HuH-7.5 (cell line): ENCODE measurements around the gene CR2.
"Not testable (repeated sequence)": the region's sequence is repeated elsewhere in the genome, so short reads cannot be mapped to it uniquely, and the experiment has no call there.

ENCODE experiments used
- DNase-seq: peaks from one replicate; pipeline ENCODE4 v3.0.0; 2011; ENCODE audit warnings: low spot score

Gene CR2

GRCh38 chr1:207453710-207454045, 450 bp upstream of the CR2 start:
- no peak for DNase-seq

DNA sequence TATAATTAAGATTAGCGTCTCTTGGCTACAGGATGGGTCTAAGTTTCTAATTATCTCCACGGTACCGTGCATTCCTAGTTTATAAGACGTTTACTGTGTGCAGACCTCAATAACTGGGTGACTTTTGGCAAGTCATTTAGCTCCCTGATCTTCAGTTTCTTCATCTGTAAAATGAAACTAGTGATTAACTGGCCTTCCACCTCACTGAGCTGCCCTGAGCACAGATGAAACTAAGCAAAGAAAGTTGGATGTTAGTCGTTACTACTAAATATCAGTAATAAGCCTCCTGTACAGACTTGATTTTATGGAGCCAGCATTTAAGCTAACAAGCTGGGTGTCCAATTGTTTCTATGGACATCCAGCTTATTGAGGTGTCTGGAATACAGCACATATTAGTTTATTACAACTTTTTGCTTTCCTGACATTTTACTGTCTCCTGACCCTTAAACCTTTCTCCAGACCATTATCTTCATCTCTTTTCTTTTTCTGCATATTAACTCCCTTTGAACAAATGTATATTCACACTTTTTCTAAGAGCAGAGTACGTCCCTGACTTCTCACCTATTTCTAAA, 1.1 kb downstream of the CR2 start:
- DNase-seq = no peak

DNA sequence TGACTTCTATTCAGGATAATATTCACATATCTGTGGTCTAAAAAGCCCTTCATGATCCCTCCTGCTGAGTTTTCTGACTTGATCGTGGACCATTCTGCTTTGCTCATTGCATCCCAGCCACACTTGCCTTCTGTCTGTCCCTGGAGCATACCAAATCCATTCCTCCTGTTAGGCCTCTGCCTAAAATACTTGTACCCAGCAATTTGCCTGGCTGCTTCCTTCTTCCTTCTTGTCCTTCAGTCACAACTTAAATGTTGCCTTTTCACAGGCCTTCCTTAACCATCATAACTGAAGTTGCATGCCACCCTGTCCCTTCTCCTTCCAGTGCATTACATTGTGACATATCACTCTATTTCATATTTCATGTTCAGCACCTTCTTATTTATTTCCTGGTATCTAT, 4.3 kb downstream of the CR2 start:
- no peak for DNase-seq

GRCh38 chr1:207459008-207459407, 4.9 kb downstream of the CR2 start:
- no peak for DNase-seq

GRCh38 chr1:207461649-207462048, 7.5 kb downstream of the CR2 start:
- DNase-seq = no peak

DNA sequence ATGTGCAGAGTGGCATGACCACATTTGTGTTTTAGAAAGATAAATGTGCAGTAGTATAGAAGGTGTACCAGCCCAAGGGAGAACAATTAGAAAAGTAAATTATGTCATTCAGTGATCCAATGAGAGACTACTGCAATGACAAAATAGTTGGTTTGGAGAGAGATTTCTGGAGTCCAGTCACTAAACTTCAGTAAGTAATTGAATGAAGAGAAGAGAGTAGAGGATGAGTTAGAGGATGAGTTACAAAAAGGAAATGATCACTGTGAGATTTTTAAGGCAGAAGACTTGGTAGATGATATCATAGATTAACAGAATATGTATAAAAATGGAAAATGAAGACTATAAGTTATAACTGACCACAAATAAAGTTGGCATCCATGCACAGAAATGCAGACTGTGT, 8.4 kb downstream of the CR2 start:
- DNase-seq = no peak

- no peak for DNase-seq
Observed at GRCh38 chr1:207463021-207463420, 8.9 kb downstream of the CR2 start.

GRCh38 chr1:207463571-207463970, 9.4 kb downstream of the CR2 start:
- DNase-seq = no peak

DNA sequence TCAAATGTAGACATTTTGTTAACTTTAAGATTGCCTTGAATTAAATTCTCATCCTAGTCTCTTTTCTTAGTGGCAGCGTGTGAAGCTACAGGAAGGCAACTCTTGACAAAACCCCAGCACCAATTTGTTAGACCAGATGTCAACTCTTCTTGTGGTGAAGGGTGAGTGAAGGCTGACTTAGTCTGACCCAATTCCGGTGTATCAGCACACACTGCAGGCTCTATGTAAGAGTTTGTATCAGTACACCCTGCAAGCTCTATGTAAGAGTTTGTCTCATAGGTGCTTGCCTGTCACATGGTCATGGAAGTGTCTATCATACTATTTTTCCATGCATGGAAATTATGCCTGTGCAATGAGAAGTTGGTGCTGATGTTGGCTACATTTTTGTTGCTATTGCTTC, 16.8 kb downstream of the CR2 start:
- no peak for DNase-seq

DNA sequence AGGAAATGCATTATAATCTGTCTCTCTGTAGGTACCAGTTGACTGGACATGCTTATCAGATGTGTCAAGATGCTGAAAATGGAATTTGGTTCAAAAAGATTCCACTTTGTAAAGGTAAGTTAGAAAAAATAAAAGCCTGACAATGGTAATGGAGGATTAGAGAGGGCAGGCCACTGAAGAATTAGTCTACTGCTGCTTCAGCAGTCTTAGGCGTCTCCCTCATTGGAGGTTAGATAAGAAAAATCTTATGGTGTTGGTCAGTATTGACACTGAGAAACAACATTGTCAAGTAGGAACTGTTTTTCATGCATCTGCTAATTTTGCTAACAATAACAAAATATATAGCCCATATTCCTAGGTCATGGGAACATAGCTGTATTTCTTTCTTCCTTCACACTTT, 20.1 kb downstream of the CR2 start:
- no peak for DNase-seq

- DNase-seq = no peak
Observed at GRCh38 chr1:207486198-207486597, 32.1 kb downstream of the CR2 start.

DNA sequence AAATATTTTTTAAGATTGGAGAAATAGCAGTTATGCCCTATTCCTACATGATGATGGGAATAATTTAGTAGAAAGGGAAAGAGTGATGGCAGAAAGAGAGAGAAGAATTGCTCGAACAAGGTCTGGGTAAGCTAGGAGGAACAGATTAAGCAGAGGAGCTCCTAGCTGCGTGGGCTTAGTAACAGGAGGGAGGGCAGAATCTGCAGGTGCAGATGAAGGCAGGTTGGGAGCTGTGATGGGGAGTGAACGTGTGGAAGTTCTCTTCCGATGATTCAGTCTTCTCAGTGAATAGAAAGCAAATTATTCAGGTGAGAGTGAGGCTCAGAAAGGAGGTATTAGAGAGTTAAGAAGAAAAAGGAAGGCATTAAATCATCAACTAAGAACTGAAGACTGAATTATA, 33.5 kb downstream of the CR2 start:
- no peak for DNase-seq

DNA sequence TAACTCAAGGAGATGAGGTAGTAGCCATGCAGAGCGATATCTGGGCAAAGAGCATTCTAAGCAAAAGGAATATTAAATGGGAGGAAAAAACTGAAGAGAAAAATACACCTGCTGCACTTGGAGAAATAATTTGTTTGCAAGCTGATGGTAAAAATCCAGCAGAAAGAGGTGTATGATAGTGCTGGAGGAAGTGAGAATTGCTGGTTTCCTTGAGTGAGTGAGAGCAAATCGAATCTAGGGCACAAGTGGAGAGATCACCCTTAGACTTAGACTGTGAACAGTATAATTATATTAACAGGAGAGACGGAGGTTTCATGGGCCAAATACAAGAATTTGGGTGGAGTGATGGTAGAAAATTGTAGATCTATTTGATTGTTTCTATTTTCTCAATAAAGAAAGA, 39.1 kb downstream of the CR2 start:
- DNase-seq = no peak

DNA sequence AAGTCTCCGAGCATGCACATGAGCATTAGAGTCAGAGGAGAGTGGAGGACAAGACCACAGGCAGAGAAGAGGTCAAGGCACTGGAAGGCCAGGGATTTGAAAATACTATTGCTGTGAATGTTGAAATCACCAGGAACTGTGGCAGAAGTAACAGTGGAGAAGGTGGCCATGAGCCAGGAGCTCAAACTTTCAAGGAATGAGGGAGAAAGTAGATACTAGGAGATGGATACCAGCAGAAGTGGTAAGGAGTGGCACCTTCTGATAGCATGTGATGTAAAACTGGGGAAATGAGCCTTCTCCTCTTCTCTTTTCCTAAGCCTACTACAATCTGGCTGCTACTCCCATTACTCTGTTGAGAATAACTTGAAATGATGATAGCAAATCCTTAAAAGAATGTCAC, 40.0 kb downstream of the CR2 start:
- DNase-seq = no peak

- not testable (repeated sequence) for DNase-seq
Observed at GRCh38 chr1:207495281-207495680, 41.2 kb downstream of the CR2 start.

DNA sequence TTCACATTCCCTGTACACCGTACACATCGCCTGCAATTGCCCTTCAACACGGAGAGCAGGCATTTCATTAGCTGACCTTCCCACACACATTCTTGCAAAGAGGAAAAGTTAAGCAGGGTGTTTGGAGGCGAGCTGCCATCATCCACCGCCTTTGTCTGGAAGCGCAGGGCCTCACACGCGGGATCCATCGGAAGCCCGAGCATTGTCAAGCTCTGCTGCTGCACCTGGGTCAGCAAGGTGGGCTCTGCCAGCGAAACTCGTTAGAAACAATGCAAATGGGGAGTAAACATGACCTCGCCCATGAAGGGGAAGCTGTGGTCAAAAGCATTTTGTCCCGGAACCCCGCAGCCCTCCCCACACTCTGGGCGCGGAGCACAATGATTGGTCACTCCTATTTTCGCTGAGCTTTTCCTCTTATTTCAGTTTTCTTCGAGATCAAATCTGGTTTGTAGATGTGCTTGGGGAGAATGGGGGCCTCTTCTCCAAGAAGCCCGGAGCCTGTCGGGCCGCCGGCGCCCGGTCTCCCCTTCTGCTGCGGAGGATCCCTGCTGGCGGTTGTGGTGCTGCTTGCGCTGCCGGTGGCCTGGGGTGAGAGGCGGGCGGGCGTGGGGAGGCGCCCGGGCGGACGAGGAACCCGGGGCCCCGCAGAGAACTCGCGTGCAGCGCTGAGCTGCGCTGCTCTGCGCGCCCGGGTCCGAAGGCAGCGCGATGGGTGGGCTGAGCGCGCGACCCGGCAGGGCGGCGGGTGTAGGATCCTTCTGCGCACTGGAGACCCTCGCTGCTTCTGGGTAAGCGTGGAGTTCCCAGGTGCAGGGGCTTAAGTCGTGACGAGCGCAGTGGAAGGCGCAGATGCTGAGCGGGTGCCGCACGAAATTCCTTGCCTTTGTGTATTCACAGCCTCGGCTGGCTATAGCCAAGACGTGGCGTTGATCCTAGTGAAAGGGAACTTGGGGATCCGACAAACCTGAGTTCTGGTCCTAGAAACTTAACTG, 42.0 kb downstream of the CR2 start, which contains the start of gene CR1:
CR1 (plus strand) TSS at position 357 of the 992 bp plus-strand sequence; CDS start at position 468, 111 bp downstream.
- DNase-seq = no peak

DNA sequence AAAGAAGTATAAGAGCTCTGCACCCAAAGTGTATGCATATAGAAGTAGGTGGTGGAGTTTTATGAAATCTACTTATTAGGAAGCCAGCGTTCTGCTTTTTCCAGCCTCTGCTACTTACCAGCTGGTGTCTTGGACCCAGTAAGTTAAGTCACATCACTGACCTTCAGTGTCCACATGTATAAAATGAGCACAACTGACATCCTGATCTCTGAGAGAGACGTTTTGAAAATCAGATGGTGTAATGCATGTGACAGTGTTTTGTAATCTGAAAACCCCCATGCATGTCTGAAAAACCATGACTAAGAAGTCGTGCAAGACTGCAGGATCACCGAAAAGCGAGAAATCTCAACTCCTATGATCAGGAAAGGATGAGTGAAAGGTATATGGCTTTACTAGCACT, 43.8 kb downstream of the CR2 start:
- DNase-seq = no peak

- peak; percentile 46 for DNase-seq
Observed at GRCh38 chr1:207499573-207499972, 45.4 kb downstream of the CR2 start.

GRCh38 chr1:207500306-207500705, 46.2 kb downstream of the CR2 start:
- no peak for DNase-seq

- no peak for DNase-seq
Observed at GRCh38 chr1:207501071-207501470, 46.9 kb downstream of the CR2 start.

GRCh38 chr1:207502726-207503125, 48.6 kb downstream of the CR2 start:
- DNase-seq = no peak

GRCh38 chr1:207503950-207504349, 49.8 kb downstream of the CR2 start:
- DNase-seq = no peak

GRCh38 chr1:207504438-207504837, 50.3 kb downstream of the CR2 start:
- DNase-seq = no peak

GRCh38 chr1:207510444-207510843, 56.3 kb downstream of the CR2 start:
- no peak for DNase-seq
